HG03521 (cell line): ENCODE data around the gene RAB43.
"Not testable (repeated sequence)": the region's sequence is repeated elsewhere in the genome, so short reads cannot be mapped to it uniquely, and the experiment has no call there.

Experiments used
- ATAC-seq: cut with Tn5 transposase; IDR thresholded peaks from one replicate; pipeline ENCODE4 v1.9.1; 2021; ENCODE audit warnings: mild to moderate bottlenecking, moderate library complexity; ENCODE audit not compliant: unreplicated experiment

Gene RAB43

DNA sequence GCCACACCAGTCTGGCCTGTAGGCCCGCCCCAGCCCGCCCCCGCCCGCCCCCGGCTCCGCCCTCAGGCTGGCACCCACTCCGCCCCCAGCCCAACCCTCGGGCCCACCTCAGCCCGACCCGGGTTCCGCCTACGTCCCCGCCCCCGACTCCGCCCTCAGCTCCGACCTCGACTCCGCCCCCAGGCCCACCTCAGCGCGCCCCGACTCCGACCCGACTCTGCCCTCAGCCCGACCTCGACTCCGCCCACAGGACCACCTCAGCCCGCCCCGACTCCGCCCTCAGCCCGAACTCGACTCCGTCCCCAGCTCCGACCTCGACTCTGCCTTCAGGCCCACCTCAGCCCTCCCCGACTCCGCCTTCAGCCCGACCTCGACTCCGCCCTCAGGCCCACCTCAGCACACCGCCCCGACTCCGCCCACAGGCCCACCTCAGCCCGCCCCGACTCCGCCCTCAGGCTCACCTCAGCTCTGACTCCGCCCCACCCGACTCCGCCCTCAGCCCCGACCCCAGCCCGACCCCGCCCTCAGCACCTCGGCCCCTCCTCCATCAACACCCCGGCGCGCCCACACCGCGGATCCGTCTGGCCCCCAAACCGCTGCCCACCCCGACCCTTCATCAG lies at the start of gene RAB43:
Gene RAB43, minus strand, starts transcription at position 13 of the 620 bp plus-strand sequence. CDS start 315 bp downstream, outside the sequence.
- peak; percentile 44 for ATAC-seq

DNA sequence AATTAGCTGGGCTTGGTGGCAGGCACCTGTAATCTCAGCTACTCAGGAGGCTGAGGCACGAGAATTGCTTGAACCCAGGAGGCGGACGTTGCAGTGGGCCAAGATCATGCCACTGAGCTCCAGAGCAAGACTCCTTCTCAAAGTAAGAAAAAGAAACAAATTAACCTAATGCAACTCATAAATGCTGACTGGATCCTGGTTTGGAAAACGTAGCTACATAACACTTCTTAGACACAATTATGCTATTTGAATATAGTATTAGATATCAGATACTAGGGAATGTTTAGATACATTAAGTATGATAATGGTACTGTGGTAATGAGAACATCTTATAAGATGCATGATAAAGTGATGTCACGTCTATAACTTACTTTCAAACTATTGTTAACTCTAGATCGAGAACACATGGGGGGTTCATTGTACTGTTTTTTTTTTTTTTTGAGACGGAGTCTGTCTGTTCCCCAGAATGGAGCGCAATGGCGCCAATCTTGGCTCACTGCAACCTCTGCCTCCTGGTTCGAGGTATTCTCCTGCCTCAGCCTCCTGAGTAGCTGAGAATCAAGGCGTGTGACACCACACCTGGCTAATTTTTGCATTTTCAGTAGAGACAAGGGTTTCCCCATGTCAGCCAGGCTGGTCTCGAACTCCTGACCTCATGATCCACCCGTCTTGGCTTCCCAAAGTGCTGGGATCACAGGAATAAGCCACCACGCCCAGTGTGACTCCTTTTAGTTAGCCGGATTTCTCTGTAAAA lies 45.2 kb upstream of the RAB43 start:
- no peak for ATAC-seq

DNA sequence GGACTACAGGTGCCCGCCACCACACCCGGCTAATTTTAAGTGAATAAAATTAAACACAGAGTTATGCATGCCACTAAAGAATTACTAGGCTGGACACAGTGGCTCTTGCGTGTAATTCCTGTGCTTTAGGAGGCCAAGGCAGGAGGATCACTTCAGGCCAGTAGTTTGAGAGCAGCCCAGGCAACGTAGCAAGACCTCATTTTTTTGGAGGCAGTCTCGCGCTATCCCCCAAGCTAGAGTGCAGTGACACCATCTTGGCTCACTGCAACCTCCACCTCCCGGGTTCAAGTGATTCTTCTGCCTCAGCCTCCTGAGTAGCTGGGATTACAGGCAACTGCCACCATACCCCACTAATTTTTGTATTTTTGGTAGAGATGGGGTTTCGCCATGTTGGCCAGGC lies 44.0 kb upstream of the RAB43 start:
- ATAC-seq: not testable (repeated sequence)

DNA sequence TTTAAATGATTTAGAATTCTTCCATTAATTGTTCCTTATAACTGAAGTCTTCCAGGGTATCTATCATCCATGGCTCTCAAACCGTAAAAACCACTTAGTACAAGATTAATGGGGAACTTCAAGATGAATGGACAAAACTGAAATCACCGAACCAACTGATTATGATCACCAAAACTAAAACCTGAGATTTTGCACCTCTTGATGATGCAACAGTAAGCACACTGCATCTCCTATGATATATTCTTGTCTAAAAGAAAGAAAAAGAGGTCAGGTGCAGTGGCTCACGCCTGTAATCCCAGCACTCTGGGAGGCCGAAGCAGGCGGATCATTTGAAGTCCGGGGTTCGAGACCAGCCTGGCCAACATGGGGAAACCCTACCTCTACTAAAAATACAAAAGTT lies 42.9 kb upstream of the RAB43 start:
- ATAC-seq: no peak

DNA sequence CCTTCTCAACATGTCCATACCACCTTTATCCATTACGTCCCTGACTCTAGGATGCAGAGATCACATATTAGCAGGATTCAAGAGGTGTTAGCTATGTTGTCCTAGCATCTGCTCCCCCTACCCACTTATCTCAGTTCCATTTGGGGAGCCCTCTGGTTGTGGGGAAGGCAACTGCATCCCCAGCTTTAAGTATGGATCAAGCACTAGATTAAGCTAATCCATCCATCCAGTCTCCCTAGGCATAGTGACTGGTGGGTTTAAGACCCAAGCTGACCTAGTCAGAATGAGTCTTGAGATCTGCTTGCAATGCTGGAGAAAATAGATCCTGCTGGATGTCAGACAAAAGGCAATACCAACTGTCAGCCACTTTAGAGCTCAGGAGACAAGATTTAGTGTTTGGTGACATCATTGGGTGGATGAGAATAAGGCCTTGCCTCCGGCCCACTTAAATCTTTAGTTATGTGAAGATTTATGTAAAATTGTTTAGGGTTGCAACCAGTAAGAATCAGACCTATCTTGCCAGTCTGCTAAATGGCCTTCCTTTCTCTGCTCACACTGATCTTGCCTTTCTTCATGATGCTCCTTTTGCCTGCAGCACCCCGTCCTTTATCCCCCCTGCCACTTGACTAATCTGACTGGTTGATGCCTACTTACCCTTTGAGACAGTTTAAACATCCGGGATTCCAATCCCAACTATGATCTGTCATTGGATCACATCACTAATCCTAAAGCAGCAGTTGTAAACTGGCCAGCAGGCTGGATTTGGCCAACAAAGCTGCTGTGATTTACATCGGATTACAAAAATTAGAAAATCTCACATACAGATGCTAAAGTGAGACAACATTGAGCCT lies 41.4 kb upstream of the RAB43 start:
- ATAC-seq: no peak

DNA sequence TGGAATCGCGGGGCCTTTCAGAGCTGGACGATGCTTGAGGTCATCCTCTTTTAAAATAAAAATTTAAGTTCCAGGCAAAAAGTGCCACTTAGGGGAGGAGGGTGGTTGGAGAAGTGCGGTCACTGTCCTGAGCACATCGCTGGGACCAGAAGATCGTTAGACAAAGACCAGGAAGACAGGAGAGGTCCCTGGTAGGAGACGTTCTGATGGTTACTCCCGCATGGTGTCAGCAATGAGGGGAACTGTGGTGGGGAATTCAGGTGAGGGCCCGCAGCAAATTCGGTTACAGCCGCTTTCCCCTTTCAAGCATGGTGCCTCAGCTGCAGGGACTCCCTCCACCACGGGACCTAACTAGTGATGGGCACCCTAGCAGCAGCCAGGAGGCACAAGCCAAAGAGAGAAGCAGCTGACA lies 40.3 kb upstream of the RAB43 start:
- no peak for ATAC-seq

DNA sequence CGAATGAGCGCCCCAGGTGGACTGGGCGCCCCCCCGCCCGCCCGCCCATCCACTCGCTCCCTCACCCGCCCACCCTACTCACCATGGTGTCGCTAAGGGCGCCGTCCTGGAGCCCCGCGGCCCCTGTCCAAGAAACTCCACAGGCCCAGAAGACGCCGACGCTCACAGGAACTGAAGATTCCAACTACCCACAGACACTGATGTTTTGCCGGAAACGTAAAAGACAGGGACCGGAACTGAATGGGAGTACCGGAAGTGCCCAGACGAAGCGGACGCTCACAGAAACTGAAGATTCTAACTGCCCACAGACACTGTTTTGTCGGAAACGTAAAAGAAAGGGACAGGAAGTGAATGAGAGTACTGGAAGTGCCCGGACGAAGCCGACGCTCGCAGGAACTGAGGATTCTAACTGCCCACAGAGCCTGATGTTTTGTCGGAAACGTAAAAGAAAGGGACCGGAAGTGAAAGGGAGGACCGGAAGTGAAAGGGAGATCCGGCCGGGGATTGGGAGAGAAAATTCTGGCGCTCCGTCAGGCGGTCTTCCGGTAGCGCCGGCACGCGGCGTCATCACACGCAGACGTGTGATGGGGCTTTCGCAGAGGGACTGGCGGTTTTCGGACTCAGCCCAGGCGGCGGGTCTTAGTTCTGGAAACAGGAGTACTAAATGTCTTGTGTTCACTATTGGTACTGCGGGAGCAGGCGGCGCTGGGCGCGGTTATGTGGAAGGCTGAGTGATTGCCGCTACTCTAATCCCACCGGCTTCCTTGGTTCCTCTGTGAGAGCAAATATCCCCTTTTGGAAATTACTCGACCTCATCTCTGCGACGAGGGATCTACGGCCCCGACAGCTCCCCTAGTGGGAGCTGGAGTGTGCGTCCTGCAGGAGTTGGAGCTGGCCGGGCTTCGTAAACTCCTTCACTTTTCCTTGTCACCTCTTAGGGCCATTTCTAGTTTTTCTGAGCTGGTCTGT lies 39.6 kb upstream of the RAB43 start, which contains the start of gene ISY1:
Gene ISY1, minus strand, starts transcription at position 173 of the 969 bp plus-strand sequence. Its CDS starts 88 bp downstream, at position 85.
- peak; percentile 84 for ATAC-seq

DNA sequence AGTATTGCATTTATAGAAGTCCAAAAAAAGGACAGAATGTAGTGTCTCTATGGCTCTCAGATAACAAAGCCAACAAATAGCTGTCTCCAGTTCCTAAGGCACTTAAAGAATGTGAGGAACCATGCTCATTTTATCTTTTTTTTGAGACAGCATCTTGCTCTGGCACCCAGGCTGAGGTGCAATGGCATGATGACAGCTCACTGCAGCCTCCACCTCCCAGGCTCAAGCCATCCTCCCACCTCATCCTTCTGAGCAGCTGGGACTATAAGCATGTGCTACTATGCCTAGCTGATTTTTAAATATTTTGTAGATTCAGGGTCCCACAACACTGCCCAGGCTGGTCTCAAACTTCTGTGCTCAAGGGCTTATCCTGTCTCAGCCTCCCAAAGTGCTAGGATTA lies 23.2 kb upstream of the RAB43 start:
- no peak for ATAC-seq

DNA sequence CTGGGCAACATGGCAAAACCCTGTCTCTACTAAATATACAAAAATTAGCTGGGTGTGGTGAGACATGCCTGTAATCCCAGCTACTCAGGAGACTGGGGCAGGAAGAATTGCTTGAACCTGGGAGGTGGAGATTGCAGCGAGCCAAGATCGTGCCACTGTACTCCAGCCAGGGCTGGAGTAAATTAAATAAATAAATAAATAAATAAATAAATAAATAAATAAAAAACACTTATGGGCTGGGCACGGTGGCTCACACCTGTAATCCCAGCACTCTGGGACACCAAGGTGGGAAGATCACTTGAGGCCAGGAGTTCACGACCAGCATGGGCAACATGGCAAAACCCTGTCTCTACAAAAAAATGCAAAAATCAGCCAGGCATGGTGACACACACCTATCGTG lies 19.4 kb upstream of the RAB43 start:
- ATAC-seq: not testable (repeated sequence)

DNA sequence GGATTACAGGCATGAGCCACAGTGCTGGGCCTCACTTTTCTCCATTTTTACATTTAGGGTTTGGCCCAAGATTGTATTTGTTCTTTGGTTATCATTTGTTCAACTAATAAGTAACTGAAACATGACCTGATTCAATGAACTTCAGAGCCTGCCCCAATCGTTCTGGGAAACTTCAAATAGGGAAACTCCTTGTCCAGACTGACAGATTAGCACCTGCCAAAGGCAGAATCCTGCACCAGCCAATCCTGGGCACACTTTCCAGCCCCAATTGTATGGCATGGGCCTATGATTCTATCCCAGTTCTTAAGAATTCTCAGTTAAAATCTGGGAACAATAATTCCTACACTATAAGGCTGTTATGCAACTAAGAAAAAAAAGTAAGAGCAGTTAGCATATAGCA lies 18.3 kb upstream of the RAB43 start:
- ATAC-seq: no peak

DNA sequence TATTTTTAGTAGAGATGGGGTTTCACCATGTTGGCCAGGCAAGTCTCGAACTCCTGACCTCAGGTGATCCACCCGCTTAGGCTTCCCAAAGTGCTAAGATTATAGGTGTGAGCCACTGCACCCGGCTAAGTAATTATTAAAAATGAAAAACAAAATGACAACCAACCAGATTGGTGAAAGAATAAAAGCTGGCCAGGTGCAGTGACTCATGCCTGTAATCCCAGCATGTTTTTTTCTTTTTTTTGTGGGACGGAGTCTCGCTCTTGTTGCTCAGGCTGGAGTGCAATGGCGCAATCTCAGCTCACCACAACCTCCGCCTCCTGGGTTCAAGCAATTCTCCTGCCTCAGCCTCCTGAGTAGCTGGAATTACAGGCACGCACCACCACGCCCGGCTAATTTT lies 14.7 kb upstream of the RAB43 start:
- not testable (repeated sequence) for ATAC-seq

DNA sequence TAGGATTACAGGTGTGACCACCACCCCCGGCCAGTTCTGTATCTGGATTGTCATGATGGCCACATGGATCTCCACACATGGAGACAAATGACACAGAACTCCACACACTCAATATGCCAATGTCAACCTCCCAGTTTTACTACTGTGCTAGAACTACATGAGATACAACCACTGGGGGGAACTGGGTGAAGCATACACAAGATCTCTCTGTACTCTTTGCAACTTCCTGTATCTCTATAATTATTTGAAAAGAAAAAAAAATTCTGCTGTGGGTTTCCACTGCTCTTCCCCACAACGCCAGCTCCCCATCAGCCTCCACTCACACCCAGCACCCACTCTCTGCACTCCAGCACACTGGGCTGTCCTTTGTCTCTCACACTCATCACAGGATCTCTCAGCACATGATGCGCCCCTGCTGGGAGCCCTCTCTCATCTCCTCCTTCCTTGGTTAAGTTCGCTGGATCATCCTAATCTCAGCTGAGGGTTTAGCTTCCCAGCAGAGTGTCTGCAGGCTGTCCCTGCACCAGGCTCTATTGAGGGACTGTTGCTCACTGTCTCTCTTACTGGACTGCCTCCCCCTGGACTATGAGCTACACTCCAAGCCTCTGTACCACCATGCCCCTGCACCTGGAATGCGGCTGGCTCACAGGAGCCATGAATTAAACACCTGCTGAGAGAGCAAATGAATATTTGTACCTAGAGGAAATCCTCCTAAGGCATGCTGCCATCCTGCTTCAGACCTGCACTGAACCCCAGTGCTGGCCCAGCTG lies 10.7 kb upstream of the RAB43 start:
- no peak for ATAC-seq

DNA sequence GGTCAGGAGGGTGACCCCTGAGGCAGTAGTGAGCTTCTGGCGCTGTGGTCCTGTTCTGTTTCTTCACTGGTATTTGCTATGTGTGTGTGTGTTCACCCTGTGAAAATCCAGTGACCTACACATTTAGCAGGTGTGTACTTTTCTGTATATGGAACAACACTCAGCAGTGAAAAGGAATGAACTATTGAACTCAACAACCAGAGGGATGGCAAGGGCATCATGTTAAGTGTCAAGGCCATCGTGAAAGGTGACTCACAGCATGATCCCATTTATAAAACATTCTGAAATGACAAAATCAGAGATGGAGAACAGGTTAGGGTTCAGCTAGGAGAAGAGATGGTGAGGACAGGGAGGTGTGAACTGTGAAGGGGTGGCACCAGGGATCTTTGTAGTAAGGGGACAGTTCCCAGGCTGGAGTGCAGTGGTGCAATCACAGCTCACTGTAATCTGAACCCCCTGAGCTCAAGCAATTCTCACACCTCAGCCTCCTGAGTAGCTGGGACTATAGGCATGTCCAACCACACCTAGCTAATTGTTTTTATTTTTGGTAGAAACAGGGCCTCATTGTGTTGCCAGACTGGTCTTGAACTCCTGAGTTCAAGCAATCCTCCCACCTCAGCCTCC lies 10.0 kb upstream of the RAB43 start:
- ATAC-seq: no peak

DNA sequence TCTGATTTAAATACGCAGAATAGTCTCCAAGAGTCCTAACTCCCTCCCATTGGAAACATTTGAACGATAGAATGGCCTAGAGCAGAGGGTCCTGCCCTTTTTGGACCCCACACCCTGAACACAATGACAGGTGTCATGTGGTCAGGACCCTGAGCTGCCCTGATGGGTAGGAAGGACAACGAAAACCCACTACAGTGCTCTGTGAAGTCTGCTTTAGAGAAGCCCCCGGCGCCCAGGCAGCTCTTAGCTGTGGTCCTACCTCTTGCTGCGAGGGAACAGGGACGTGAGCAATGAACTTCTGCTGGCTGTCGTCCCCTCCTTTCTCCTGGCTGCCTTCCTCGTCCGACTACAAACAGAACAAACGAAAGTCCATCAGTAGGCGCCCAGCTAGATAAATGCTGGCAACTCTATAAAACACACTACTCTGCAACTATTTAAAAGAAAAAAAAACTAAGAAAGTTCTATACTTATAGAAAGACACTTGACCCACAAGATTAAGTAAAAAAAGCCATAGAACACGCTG lies 8.7 kb upstream of the RAB43 start:
- no peak for ATAC-seq

DNA sequence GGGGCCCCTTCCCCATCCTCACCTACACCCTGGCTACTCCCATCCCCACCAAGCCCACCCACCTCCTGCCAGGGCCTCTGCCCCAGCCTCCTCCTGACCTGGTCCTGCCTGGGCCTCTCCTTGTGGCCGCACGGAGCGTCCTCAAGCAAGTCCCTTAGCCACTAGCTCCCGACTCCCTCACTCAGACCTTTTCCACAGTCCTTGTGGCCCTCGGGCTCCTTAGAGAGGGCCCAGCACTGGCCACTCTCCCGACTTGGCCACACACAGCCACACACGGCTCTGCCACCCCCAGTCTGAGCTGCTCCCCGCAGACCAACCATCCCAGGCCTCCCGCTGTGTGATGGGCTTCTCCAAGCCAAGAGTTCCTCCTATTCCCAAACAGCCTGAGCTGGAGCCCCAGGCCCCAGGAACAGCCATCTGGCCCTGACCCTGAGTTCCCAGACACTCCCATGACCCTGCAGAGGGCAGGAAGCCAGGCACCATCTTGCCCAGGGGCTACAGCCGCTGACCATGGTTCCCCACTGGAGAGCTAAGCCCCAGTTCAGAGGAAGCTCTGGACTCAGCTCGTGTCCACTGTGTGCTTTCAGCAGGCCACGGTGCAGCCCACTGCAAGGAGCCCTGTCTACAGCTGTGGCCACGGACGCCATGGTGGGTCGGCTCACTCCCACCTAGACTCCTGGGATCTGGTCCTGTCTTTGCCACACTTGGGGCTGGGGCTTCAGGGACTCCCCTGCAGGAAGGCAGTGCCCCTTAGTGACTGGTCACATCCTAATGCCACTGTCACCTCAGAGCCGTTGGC lies 7.0 kb upstream of the RAB43 start:
- no peak for ATAC-seq

DNA sequence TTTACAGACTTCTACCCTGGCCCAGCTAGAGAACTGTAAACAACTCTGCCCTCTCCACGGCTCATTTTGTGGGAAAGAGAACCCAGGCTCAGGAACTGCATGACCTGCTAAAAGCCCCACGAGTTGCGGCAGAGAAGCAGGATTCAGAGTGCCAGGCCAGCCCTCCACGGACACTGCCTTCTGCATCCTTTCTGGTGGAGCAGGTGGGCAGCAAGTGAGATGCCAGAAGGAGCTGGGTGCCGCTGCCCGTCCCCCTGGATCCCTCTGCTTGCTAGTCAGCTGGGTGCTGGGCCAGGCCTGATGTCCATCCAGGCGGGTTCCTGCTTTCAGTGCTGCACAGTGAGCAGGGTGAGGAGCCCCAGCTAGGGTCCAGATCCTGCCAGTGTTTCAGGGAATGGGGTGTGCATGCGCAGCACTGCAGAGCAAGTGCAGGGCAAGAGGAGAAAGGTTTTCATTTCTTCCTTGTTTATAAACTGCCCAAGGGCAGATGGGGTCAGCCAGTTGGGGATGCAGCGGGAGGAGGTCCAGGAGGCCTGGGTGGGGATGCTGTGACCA lies 5.2 kb upstream of the RAB43 start:
- ATAC-seq: no peak

DNA sequence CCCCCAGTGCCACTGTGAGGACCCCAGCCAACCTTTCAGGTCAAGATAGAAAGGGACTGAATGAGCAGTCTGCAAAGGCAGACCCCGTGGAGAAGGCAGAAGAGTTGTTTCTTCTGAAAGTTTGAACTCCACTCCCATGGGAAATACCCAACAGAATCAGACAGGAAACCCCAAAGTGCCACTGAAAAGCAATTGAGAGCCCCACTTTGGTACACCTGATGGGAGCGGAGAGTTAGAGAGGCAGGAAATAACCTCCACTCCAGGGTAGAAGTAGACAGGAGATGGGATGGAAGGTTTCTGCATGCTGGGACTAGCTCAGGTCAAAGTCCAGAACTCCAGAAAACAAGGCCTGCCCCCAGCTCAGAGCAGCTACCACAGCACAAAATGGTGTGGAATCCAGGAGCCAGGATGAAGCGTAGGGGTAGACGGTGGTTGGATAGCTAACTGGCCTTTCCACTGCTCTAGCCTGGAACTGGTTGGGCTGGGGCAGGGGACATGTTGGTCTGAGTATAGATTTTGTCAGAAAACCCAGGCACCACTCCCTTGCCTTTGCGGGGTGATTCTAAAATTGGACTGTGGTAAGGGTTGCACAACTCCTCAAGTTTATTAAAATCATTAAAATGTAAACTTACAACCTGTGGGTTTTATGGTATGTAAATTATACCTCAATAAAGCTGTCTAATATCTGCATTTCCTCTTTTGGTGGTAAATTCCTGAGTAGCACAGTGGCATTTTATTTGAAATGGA lies 1.9 kb upstream of the RAB43 start:
- no peak for ATAC-seq
